Measurements from ENCODE around the gene RTN4RL2. TPM values are rescaled to one million over a fixed set of nuclear protein-coding genes. Genes with fewer than 3 reads are reported as not detected.

RTN4RL2 gene
- total RNA-seq, 4 donors from 2014 or later: 0.48 TPM; not detected in 3

- intact Hi-C loops (cut with DNase I; ENCODE audit: low total_unique reads): no loop called here
- peaks cover 11 to 13% (median 12%) of the 10 kb centered on the region in 4 donors for H3K4me1 ChIP-seq
- peaks cover 0 to 8% (median 0%) of the 10 kb centered on the region in 4 donors for H3K36me3 ChIP-seq
- no peak overlapping the region for H3K4me3 ChIP-seq
- no peak overlapping the region for H3K27ac ChIP-seq
- in situ Hi-C loops (cut with MboI; ENCODE audit: low pct_ligation_motif_present in 1 of 4, low pct_unique_long_range_greater_than_20kb in 1 of 4, low sequenced_read_pairs in 3 of 4): loop anchor here in 2 of 4 donors (25.0 kb wide), 1 partner anchor 147 kb away; the partner anchor contains the start of genes P2RX3 (in 2 of the 2) and SSRP1 (in 2 of the 2)
- no peaks in the 10 kb centered on the region for H3K9me3 ChIP-seq
- TF ChIP-seq CTCF (IDR thresholded peaks at IDR 0.05): no peak
- TF ChIP-seq POLR2AphosphoS5 (IDR thresholded peaks at IDR 0.05): no peak
- no peak for TF ChIP-seq EP300 (IDR thresholded peaks at IDR 0.05; ENCODE audit: low read depth)
- no peak for TF ChIP-seq POLR2A (IDR thresholded peaks at IDR 0.05)
- DNase-seq: no peak
- H3K27me3 ChIP-seq: peaks cover 24% of the 10 kb centered on the region
- 60 to 78% methylated on average over 4 to 7 of the region's 7 CpGs for WGBS, 2 donors (ENCODE audit: low coverage in 1 of 2)
These were observed 23.9 kb downstream of the RTN4RL2 start for GRCh38 chr11:57484141-57484710.

GRCh38 chr11:57485217-57485990 is 25.1 kb downstream of the RTN4RL2 start:
- Histone ChIP-seq H3K9me3 (no peaks in the 10 kb centered on the region), H3K4me1 (peaks cover 11 to 13% (median 12%) of the 10 kb centered on the region in 4 donors), H3K4me3 (no peak overlapping the region), H3K27ac (no peak overlapping the region), H3K36me3 (peaks cover 0 to 8% (median 0%) of the 10 kb centered on the region in 4 donors), H3K27me3 (peaks cover 24% of the 10 kb centered on the region)
- WGBS, 2 donors (ENCODE audit: low coverage in 1 of 2): 91 to 100% methylated on average over 4 to 10 of the region's 10 CpGs
- intact Hi-C loops (cut with DNase I; ENCODE audit: low total_unique reads) (no loop called here), in situ Hi-C loops (cut with MboI; ENCODE audit: low pct_ligation_motif_present in 1 of 4, low pct_unique_long_range_greater_than_20kb in 1 of 4, low sequenced_read_pairs in 3 of 4) (loop anchor here in 2 of 4 donors (25.0 kb wide), 1 partner anchor 148 kb away; the partner anchor contains the start of genes P2RX3 (in 2 of the 2) and SSRP1 (in 2 of the 2))
- no peak for DNase-seq
- no peak for TF ChIP-seq POLR2AphosphoS5 (IDR thresholded peaks at IDR 0.05)
- TF ChIP-seq CTCF (IDR thresholded peaks at IDR 0.05): no peak
- TF ChIP-seq EP300 (IDR thresholded peaks at IDR 0.05; ENCODE audit: low read depth): no peak
- TF ChIP-seq POLR2A (IDR thresholded peaks at IDR 0.05): no peak

- Histone ChIP-seq H3K9me3 (no peaks in the 10 kb centered on the region), H3K36me3 (peaks cover 0 to 8% (median 0%) of the 10 kb centered on the region in 4 donors), H3K27ac (no peak overlapping the region), H3K4me3 (no peak overlapping the region), H3K4me1 (peaks cover 11 to 13% (median 12%) of the 10 kb centered on the region in 4 donors), H3K27me3 (peaks cover 18% of the 10 kb centered on the region)
- in situ Hi-C loops (cut with MboI; ENCODE audit: low pct_ligation_motif_present in 1 of 4, low pct_unique_long_range_greater_than_20kb in 1 of 4, low sequenced_read_pairs in 3 of 4) (loop anchor here in 2 of 4 donors (25.0 kb wide), 1 partner anchor 150 kb away; the partner anchor contains the start of genes P2RX3 (in 2 of the 2) and SSRP1 (in 2 of the 2)), intact Hi-C loops (cut with DNase I; ENCODE audit: low total_unique reads) (no loop called here)
- no peak for TF ChIP-seq POLR2A (IDR thresholded peaks at IDR 0.05)
- TF ChIP-seq EP300 (IDR thresholded peaks at IDR 0.05; ENCODE audit: low read depth): no peak
- TF ChIP-seq POLR2AphosphoS5 (IDR thresholded peaks at IDR 0.05): no peak
- TF ChIP-seq CTCF (IDR thresholded peaks at IDR 0.05): no peak
- 91 to 100% methylated on average over 1 to 15 of the region's 15 CpGs for WGBS, 2 donors (ENCODE audit: low coverage in 1 of 2)
- DNase-seq: no peak
These were observed 26.9 kb downstream of the RTN4RL2 start for GRCh38 chr11:57487021-57487778.
